SK-N-SH (cell line): Measurements from ENCODE around the gene FMN2.

ENCODE experiments used
- CTCF ChIP-seq: fragments of 200-600 bp; sonication (generic); IDR thresholded peaks from 2 replicates; pipeline ENCODE4 v1.6.1; 2017; ENCODE audit warnings: antibody characterized with exemption, mild to moderate bottlenecking, moderate library complexity
- EP300 ChIP-seq, 2 experiments: IDR thresholded peaks; 2 replicates each; pipeline versions ENCODE4 v1.4.0 to v1.6.1; 2012; ENCODE audit warnings: borderline replicate concordance in 1 of 2, low read depth in 1 of 2, low read length in 1 of 2
- TCF12 ChIP-seq: IDR thresholded peaks from 2 replicates; pipeline ENCODE4 v1.4.0; 2012
- TF ChIP-seq, protein P1 (sequence below): IDR thresholded peaks from 2 replicates; pipeline ENCODE4 v1.4.0; 2012; ENCODE audit warnings: low read depth

- TF ChIP-seq TCF12 (no peak), CTCF (no peak), EP300 (IDR thresholded peaks at IDR 0.05; ENCODE audit: borderline replicate concordance in 1 of 2, low read depth in 1 of 2, low read length in 1 of 2) (no peak)
- TF ChIP-seq, protein P1, sequence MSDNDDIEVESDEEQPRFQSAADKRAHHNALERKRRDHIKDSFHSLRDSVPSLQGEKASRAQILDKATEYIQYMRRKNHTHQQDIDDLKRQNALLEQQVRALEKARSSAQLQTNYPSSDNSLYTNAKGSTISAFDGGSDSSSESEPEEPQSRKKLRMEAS = no peak
Measured at GRCh38 chr1:240178366-240178765, 86.7 kb downstream of the FMN2 start.
